HEK293T (cell line): ENCODE measurements around the gene MAD1L1.

Experiments used
- FOXK2 ChIP-seq: fragments of 450-650 bp; IDR thresholded peaks from 2 replicates; pipeline ENCODE4 v1.6.1; 2016; ENCODE audit warnings: mild to moderate bottlenecking
- HDGF ChIP-seq: fragments of 450-650 bp; IDR thresholded peaks from 2 replicates; pipeline ENCODE4 v1.6.1; 2017; ENCODE audit warnings: antibody characterized with exemption, borderline replicate concordance
- SUZ12 ChIP-seq: fragments of 450-650 bp; IDR thresholded peaks from 2 replicates; pipeline ENCODE4 v1.6.1; 2016; ENCODE audit warnings: mild to moderate bottlenecking

- no peak for TF ChIP-seq SUZ12
- TF ChIP-seq HDGF = no peak
- TF ChIP-seq FOXK2 = no peak
Measured at GRCh38 chr7:2111568-2111967, 121.2 kb downstream of the MAD1L1 start.
